ENCODE results near the gene CLMP.

Gene CLMP

GRCh38 chr11:123181767-123182500 lies 13.1 kb downstream of the CLMP start:
- no peak overlapping the region for H4K8ac ChIP-seq (ENCODE audit: low read depth, low read length)
- no peak overlapping the region for H3K4me2 ChIP-seq (ENCODE audit: low read length)
- H3K4me1 ChIP-seq (ENCODE audit: control insufficient read depth in 1 of 2, insufficient read depth in 2 of 2, low read length in 2 of 2) = peaks cover 3 to 9% of the 10 kb centered on the region in 2 experiments
- H2AK5ac ChIP-seq (ENCODE audit: low read length) = no peak overlapping the region
- H2BK5ac ChIP-seq (ENCODE audit: low read depth, low read length, poor library complexity) = no peak overlapping the region
- H2BK120ac ChIP-seq (ENCODE audit: insufficient read depth, low read length, poor library complexity) = no peak overlapping the region
- peaks cover 2% of the 10 kb centered on the region for H3K79me1 ChIP-seq (ENCODE audit: low read length)
- no peak overlapping the region for H2AFZ ChIP-seq (ENCODE audit: insufficient read depth, low read length, poor library complexity)
- H4K12ac ChIP-seq (ENCODE audit: low read depth, low read length) = no peak overlapping the region
- H4K91ac ChIP-seq (ENCODE audit: low read depth, low read length) = no peak overlapping the region
- DNase-seq = no peak
- H3K14ac ChIP-seq (ENCODE audit: low read length) = no peak overlapping the region
- H3K9me3 ChIP-seq (ENCODE audit: insufficient read depth, low read depth, low read length) = no peaks in the 10 kb centered on the region
- no peak overlapping the region for H3K4me3 ChIP-seq (ENCODE audit: low read depth, low read length)
- H3K4ac ChIP-seq (ENCODE audit: low read depth, low read length) = peak overlapping the region; percentile 25
- H3K9ac ChIP-seq (ENCODE audit: low read length) = no peak overlapping the region
- H2BK12ac ChIP-seq (ENCODE audit: low read length) = no peak overlapping the region
- no peak overlapping the region for H3K18ac ChIP-seq (ENCODE audit: low read length)
- peaks cover 2% of the 10 kb centered on the region for H3K79me2 ChIP-seq (ENCODE audit: control insufficient read depth, insufficient read depth, low read length, poor library complexity)
- peaks cover 0 to 2% of the 10 kb centered on the region in 2 experiments for H3K36me3 ChIP-seq (ENCODE audit: control insufficient read depth in 1 of 2, insufficient read depth in 2 of 2, low read length in 2 of 2)
- H3K27me3 ChIP-seq (ENCODE audit: insufficient read depth, low read length) = no peaks in the 10 kb centered on the region
- H3K23ac ChIP-seq (ENCODE audit: low read length) = no peak overlapping the region
- WGBS (ENCODE audit: extremely low coverage, insufficient coverage, insufficient read length) = no CpG with 5 or more reads among the region's 10 CpGs
- no peak overlapping the region for H3K27ac ChIP-seq (ENCODE audit: low read depth, low read length)

GRCh38 chr11:123181075-123181474 lies 14.0 kb downstream of the CLMP start:
- H3K23ac ChIP-seq (ENCODE audit: low read length) = no peak overlapping the region
- H2AFZ ChIP-seq (ENCODE audit: insufficient read depth, low read length, poor library complexity) = no peak overlapping the region
- H3K9me3 ChIP-seq (ENCODE audit: insufficient read depth, low read depth, low read length) = no peaks in the 10 kb centered on the region
- no peak overlapping the region for H3K4me2 ChIP-seq (ENCODE audit: low read length)
- no peak overlapping the region for H3K9ac ChIP-seq (ENCODE audit: low read length)
- no peak overlapping the region for H3K4me3 ChIP-seq (ENCODE audit: low read depth, low read length)
- peaks cover 2% of the 10 kb centered on the region for H3K79me1 ChIP-seq (ENCODE audit: low read length)
- no peak overlapping the region for H2BK120ac ChIP-seq (ENCODE audit: insufficient read depth, low read length, poor library complexity)
- H4K8ac ChIP-seq (ENCODE audit: low read depth, low read length) = no peak overlapping the region
- H3K4ac ChIP-seq (ENCODE audit: low read depth, low read length) = no peak overlapping the region
- H2BK12ac ChIP-seq (ENCODE audit: low read length) = no peak overlapping the region
- peaks cover 3 to 9% of the 10 kb centered on the region in 2 experiments for H3K4me1 ChIP-seq (ENCODE audit: control insufficient read depth in 1 of 2, insufficient read depth in 2 of 2, low read length in 2 of 2)
- H3K18ac ChIP-seq (ENCODE audit: low read length) = no peak overlapping the region
- H2BK5ac ChIP-seq (ENCODE audit: low read depth, low read length, poor library complexity) = no peak overlapping the region
- DNase-seq = no peak
- no peak overlapping the region for H4K12ac ChIP-seq (ENCODE audit: low read depth, low read length)
- no CpG with 5 or more reads among the region's 4 CpGs for WGBS (ENCODE audit: extremely low coverage, insufficient coverage, insufficient read length)
- H2AK5ac ChIP-seq (ENCODE audit: low read length) = no peak overlapping the region
- no peaks in the 10 kb centered on the region for H3K27me3 ChIP-seq (ENCODE audit: insufficient read depth, low read length)
- no peaks in the 10 kb centered on the region for H3K36me3 ChIP-seq (ENCODE audit: control insufficient read depth in 1 of 2, insufficient read depth in 2 of 2, low read length in 2 of 2)
- H4K91ac ChIP-seq (ENCODE audit: low read depth, low read length) = no peak overlapping the region
- H3K14ac ChIP-seq (ENCODE audit: low read length) = no peak overlapping the region
- H3K27ac ChIP-seq (ENCODE audit: low read depth, low read length) = no peak overlapping the region
- peaks cover 2% of the 10 kb centered on the region for H3K79me2 ChIP-seq (ENCODE audit: control insufficient read depth, insufficient read depth, low read length, poor library complexity)

DNA sequence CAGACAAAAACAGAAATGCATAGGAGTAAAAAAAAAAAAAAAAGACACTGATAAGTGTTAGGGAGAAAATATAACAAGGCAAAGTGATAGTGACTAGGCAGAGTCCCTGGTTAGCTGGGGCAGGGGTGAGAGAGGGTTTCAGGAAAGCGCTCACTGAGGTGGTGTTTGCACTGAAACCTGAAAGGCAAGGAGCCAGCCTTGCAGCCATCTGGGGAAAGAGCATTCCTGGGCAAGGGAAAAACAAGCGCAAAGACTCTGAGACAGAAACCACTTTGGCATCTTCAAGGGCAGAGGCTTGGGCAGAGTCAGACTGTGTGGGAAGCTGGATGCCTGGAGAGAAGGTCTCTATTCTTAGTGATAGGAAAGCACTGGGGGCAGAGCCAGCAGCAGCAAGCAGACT lies 14.5 kb downstream of the CLMP start:
- H2BK12ac ChIP-seq (ENCODE audit: low read length) = no peak overlapping the region
- H3K4me3 ChIP-seq (ENCODE audit: low read depth, low read length) = no peak overlapping the region
- no peak overlapping the region for H4K8ac ChIP-seq (ENCODE audit: low read depth, low read length)
- H3K79me2 ChIP-seq (ENCODE audit: control insufficient read depth, insufficient read depth, low read length, poor library complexity) = peaks cover 2% of the 10 kb centered on the region
- no peak overlapping the region for H3K4ac ChIP-seq (ENCODE audit: low read depth, low read length)
- DNase-seq = no peak
- H3K9me3 ChIP-seq (ENCODE audit: insufficient read depth, low read depth, low read length) = no peaks in the 10 kb centered on the region
- H2AK5ac ChIP-seq (ENCODE audit: low read length) = no peak overlapping the region
- no peak overlapping the region for H2BK120ac ChIP-seq (ENCODE audit: insufficient read depth, low read length, poor library complexity)
- peaks cover 2% of the 10 kb centered on the region for H3K79me1 ChIP-seq (ENCODE audit: low read length)
- no peak overlapping the region for H3K23ac ChIP-seq (ENCODE audit: low read length)
- H3K9ac ChIP-seq (ENCODE audit: low read length) = no peak overlapping the region
- H2BK5ac ChIP-seq (ENCODE audit: low read depth, low read length, poor library complexity) = no peak overlapping the region
- no peak overlapping the region for H3K27ac ChIP-seq (ENCODE audit: low read depth, low read length)
- WGBS (ENCODE audit: extremely low coverage, insufficient coverage, insufficient read length) = no CpG with 5 or more reads among the region's 2 CpGs
- no peak overlapping the region for H3K18ac ChIP-seq (ENCODE audit: low read length)
- no peak overlapping the region for H3K14ac ChIP-seq (ENCODE audit: low read length)
- H3K36me3 ChIP-seq (ENCODE audit: control insufficient read depth in 1 of 2, insufficient read depth in 2 of 2, low read length in 2 of 2) = no peaks in the 10 kb centered on the region
- H3K4me2 ChIP-seq (ENCODE audit: low read length) = no peak overlapping the region
- H4K12ac ChIP-seq (ENCODE audit: low read depth, low read length) = no peak overlapping the region
- H2AFZ ChIP-seq (ENCODE audit: insufficient read depth, low read length, poor library complexity) = no peak overlapping the region
- H3K4me1 ChIP-seq (ENCODE audit: control insufficient read depth in 1 of 2, insufficient read depth in 2 of 2, low read length in 2 of 2) = peaks cover 3 to 9% of the 10 kb centered on the region in 2 experiments
- no peak overlapping the region for H4K91ac ChIP-seq (ENCODE audit: low read depth, low read length)
- H3K27me3 ChIP-seq (ENCODE audit: insufficient read depth, low read length) = no peaks in the 10 kb centered on the region

- Histone ChIP-seq H3K4ac (ENCODE audit: low read depth, low read length) (no peak overlapping the region), H2AFZ (ENCODE audit: insufficient read depth, low read length, poor library complexity) (no peak overlapping the region), H2BK120ac (ENCODE audit: insufficient read depth, low read length, poor library complexity) (no peak overlapping the region), H2AK5ac (ENCODE audit: low read length) (no peak overlapping the region), H3K4me2 (ENCODE audit: low read length) (no peak overlapping the region), H2BK12ac (ENCODE audit: low read length) (no peak overlapping the region), H3K27me3 (ENCODE audit: insufficient read depth, low read length) (no peaks in the 10 kb centered on the region), H4K91ac (ENCODE audit: low read depth, low read length) (no peak overlapping the region), H3K4me3 (ENCODE audit: low read depth, low read length) (no peak overlapping the region), H3K9ac (ENCODE audit: low read length) (no peak overlapping the region), H3K9me3 (ENCODE audit: insufficient read depth, low read depth, low read length) (no peaks in the 10 kb centered on the region), H3K14ac (ENCODE audit: low read length) (no peak overlapping the region), H3K79me2 (ENCODE audit: control insufficient read depth, insufficient read depth, low read length, poor library complexity) (peaks cover 2% of the 10 kb centered on the region), H2BK5ac (ENCODE audit: low read depth, low read length, poor library complexity) (no peak overlapping the region), H3K36me3 (ENCODE audit: control insufficient read depth in 1 of 2, insufficient read depth in 2 of 2, low read length in 2 of 2) (no peaks in the 10 kb centered on the region), H4K8ac (ENCODE audit: low read depth, low read length) (no peak overlapping the region), H3K27ac (ENCODE audit: low read depth, low read length) (no peak overlapping the region), H4K12ac (ENCODE audit: low read depth, low read length) (no peak overlapping the region), H3K18ac (ENCODE audit: low read length) (no peak overlapping the region), H3K4me1 (ENCODE audit: control insufficient read depth in 1 of 2, insufficient read depth in 2 of 2, low read length in 2 of 2) (peaks cover 3 to 8% of the 10 kb centered on the region in 2 experiments), H3K79me1 (ENCODE audit: low read length) (no peaks in the 10 kb centered on the region), H3K23ac (ENCODE audit: low read length) (no peak overlapping the region)
- DNase-seq = peak in 1 of 2 donors; percentile 31
- no CpG with 5 or more reads among the region's 5 CpGs for WGBS (ENCODE audit: extremely low coverage, insufficient coverage, insufficient read length)
Observed at GRCh38 chr11:123180166-123180565, 14.9 kb downstream of the CLMP start.
